Ovary (tissue), 3 donors: ENCODE measurements around the gene SEC14L2.

Experiments used
- POLR2A ChIP-seq: fragments of 450-650 bp; IDR thresholded peaks from one replicate; pipeline ENCODE4 v1.6.1; 2017; ENCODE audit warnings: antibody characterized with exemption, mild to moderate bottlenecking, moderate library complexity
- TF ChIP-seq, protein P1 (sequence below), 3 donors: fragments of 450-650 bp in 2 of 3; fragments of 200-600 bp in 1 of 3; IDR thresholded peaks; one replicate each; pipeline versions ENCODE4 v1.5.1 to v1.8.0; 2016 to 2022; ENCODE audit warnings: antibody characterized with exemption in 3 of 3, mild to moderate bottlenecking in 1 of 3
- donor health status: DM: no; HTN: no; CAD: no.

DNA sequence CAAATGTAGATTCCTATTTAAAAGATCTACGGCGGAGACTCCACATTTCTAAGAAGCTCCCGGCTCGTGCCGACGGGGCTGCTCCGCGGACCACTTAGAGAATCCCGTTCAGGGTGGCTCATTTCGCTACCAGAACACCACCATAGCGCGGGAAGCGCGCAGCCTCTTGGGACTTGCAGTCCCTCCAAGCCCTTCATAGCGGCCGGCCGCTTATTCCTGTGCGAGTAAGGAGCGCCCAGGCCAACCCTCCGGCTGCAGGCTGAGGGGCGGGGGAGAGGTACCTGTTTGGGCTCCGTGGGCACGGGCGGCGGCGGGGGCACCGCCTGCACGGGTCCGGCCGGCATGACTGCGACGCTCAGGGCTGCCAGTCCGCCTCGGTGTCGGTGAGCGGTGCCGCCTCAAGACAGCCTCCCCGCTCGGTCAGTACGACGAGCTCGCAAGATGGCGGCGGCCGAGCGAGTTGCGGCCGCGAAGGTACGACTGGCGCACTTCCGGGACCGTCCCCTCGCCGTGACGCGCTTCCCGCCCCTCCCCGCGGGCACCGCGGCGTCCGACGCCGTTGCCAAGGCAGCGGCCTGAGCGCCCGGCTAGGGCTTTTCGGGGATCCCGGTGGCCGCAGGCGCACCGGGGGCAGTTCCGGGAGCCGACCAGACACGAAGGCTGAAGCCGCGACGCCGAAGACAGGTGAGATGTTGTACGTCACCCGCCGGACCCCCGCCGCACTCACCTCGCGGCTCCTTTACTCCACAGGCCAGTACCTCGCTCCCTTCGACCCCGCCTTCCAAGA lies 40.2 kb upstream of the SEC14L2 start, which contains the start of the genes CCDC157 and SF3A1:
- TF ChIP-seq POLR2A, result peak; percentile 97
- TF ChIP-seq, protein P1, sequence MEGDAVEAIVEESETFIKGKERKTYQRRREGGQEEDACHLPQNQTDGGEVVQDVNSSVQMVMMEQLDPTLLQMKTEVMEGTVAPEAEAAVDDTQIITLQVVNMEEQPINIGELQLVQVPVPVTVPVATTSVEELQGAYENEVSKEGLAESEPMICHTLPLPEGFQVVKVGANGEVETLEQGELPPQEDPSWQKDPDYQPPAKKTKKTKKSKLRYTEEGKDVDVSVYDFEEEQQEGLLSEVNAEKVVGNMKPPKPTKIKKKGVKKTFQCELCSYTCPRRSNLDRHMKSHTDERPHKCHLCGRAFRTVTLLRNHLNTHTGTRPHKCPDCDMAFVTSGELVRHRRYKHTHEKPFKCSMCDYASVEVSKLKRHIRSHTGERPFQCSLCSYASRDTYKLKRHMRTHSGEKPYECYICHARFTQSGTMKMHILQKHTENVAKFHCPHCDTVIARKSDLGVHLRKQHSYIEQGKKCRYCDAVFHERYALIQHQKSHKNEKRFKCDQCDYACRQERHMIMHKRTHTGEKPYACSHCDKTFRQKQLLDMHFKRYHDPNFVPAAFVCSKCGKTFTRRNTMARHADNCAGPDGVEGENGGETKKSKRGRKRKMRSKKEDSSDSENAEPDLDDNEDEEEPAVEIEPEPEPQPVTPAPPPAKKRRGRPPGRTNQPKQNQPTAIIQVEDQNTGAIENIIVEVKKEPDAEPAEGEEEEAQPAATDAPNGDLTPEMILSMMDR (IDR thresholded peaks at IDR 0.05), result peak in 1 of 3 donors; percentile 37
